ENCODE measurements around the gene PPIP5K2.

The PPIP5K2 gene

DNA sequence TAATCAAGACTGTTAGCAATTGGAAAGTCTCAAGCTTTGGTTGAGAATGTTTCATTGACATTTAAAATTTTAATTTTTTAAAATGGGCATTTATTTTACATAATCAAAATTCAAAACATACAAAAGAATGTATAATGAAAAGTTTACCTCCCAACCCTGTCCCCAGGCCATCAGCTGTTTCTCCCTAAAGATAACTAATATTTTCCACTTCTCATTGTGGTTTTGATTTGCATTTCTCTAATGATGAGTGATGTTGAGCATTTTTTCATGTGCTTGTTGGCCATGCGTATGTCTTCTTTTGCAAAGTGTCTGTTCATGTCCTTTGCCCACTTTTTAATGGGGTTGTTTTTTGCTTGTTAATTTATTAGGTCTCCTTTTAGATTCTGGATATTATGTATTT is 127.0 kb downstream of the PPIP5K2 start:
- DNase-seq (ENCODE audit: low spot score) = no peak

DNA sequence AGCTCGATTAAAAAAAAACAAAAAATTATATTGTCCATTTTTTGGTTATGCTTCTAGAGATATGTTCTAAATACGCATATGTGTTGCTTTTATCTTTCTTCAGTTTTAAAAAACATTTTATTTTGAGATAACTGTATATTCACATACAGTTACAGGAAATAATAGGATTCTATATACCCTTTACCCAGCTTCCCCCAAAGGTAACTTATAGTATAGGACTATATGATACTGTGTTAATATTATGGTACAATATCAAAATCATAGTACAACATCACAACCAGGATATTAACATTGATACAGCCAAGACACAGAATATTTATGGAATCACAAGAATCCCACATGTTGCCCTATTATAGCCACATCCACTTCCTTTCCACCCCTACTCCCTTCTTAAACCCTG is 129.0 kb downstream of the PPIP5K2 start:
- DNase-seq (ENCODE audit: low spot score) = no peak

DNA sequence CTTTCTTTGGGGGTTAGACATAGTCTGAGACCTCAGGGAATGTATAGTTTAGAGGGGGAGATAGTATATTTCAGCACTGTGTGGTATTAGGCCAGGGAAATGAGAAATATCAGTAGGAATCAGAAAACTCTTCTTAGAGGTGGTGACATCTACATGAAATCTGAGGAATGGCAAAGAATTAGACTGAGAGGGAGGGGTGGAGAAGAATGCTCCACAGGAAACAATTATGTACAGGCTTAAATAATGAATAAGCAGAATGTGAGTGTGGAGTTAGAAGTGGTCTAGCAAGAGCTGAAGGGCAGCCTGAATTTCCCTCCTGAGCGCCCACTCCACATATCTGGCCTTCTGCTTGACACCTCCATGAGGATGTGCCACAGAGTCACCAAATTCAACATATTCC is 134.8 kb downstream of the PPIP5K2 start:
- no peak for DNase-seq (ENCODE audit: low spot score)

DNA sequence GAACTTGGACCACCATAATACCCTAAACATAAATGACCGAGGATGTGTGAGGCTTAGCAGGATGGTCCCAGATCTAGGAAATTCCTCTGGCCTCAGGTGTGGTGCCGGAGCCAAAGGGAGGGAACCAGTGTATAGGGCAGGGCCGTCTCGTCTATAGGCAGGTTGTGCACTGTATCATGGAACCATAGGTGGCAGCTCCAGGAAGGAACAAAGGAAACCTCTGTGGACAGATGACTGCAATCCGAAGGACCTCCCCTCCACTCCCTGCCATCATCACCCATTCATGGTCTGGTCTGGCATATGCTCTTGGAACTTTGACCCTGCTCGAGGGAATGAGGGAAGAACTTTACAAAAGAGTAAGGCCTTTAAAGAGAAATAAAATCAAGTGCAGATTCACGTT is 135.6 kb downstream of the PPIP5K2 start:
- no peak for DNase-seq (ENCODE audit: low spot score)

DNA sequence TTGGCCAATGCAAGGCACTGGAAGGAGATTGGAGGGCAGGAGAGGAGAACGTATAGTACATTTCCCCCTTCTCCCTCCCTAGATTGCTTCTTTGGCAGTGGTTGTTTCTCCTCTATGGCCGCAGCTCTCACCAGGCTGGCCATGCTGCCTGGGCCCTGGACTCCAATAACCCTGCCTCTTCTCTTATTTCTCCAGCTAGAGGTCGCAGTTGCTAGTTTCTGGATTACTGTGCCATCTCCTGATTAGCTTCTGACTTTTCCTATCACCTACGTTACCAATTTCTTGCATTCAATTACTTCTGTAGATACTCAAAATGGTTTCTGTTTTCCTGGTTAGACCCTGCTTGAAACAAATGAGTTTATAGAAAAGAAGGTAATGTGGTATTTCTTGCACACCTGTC is 136.1 kb downstream of the PPIP5K2 start:
- no peak for DNase-seq (ENCODE audit: low spot score)

- DNase-seq (ENCODE audit: low spot score) = peak; percentile 97
Measured at GRCh38 chr5:103258368-103258956, 138.4 kb downstream of the PPIP5K2 start, which contains the start of gene MACIR. Gene MACIR (plus strand): TSS chr5:103258763. CDS start chr5:103275920, 17,157 bp downstream.

DNA sequence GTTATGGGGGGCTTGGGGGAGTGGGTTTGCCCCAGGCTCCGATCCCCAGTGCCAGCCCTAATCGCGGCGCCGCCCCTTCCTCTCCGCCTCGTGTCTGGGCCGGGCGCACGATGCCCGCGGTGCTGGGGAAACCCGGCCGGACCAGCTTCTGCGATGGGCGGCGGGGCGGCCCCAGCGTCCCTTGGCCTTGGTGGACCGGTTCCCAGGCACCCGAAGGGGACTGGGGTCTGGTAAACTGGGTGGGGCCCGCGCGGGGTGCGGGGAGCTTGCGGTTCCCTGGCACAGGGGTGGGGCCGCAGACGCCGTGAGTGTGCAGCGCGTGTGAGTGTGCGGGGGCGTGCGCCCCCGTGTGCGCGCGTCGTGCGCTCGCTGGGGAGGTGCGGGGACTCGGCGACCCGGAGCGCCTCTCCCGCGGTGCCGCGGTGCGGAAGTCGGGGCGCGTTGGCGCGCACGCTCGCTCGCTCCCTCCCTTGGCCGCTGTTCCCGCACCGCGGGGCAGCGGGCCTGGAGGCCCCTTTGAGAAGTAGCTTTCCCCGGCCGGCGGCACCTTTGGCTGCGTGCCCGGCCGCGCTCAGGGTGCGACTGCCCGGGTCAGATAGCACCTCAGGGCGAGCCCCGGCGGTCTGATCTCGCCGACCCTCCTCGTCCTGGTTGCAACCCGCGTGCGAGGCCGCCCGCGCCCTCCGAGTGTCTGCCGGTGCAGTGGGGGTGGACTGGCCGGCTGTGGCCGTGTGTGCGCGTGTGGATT is 139.0 kb downstream of the PPIP5K2 start:
- DNase-seq (ENCODE audit: low spot score) = peak; percentile 56

GRCh38 chr5:103259705-103260355 is 139.7 kb downstream of the PPIP5K2 start:
- DNase-seq (ENCODE audit: low spot score) = no peak

- no peak for DNase-seq (ENCODE audit: low spot score)
Measured at GRCh38 chr5:103260951-103261350, 140.8 kb downstream of the PPIP5K2 start.
